PC-3 (cell line): ENCODE data around the gene CIAPIN1. TPM values are rescaled to one million over a fixed set of nuclear protein-coding genes. Genes with fewer than 3 reads are reported as not detected.

Experiments
- ATAC-seq: fragments of 200-7000 bp; cut with Tn5 transposase; 2 replicates; pipeline ENCODE4 v1.9.1; 2020; ENCODE audit warnings: mild to moderate bottlenecking, moderate library complexity
- BruUV-seq: library from RNA; stranded (reverse); fragments of 400-500 nt; replicated peaks from 2 replicates; lab custom pipeline; 2021; lab: Mats Ljungman, UMichigan
- CTCF ChIA-PET: fragments of 300-600 bp; sonication (Branson Sonifier 250); formaldehyde crosslinking; loops from one replicate; lab custom pipeline; 2022; ENCODE audit warnings: antibody characterized with exemption; lab: Charles Lee
- POLR2A ChIA-PET: fragments of 300-600 bp; sonication (Branson Sonifier 250); formaldehyde crosslinking; loops from one replicate; lab custom pipeline; 2022; ENCODE audit warnings: antibody characterized with exemption; ENCODE audit not compliant: unreplicated experiment; lab: Charles Lee
- DNase-seq: peaks from one replicate; pipeline ENCODE4 v3.0.0-alpha.2; 2015
- H2AFZ ChIP-seq: fragments of 300-600 bp; sonication (generic); 2 replicates; pipeline ENCODE4 v1.6.0; 2016; ENCODE audit warnings: antibody characterized with exemption, low read length
- H3F3A ChIP-seq: fragments of 300-600 bp; sonication (generic); one replicate; pipeline ENCODE4 v1.6.0; 2017; ENCODE audit warnings: antibody characterized with exemption, low read length, control low read depth, mild to moderate bottlenecking; ENCODE audit not compliant: unreplicated experiment
- H3K27ac ChIP-seq: fragments of 300-600 bp; sonication (generic); 2 replicates; pipeline ENCODE4 v1.5.1; 2016; ENCODE audit warnings: mild to moderate bottlenecking, low read length
- H3K27me3 ChIP-seq: fragments of 300-600 bp; sonication (generic); 2 replicates; pipeline ENCODE4 v1.6.1; 2016; ENCODE audit warnings: low read length, mixed read lengths
- H3K36me3 ChIP-seq: fragments of 300-600 bp; sonication (generic); 2 replicates; pipeline ENCODE4 v1.6.1; 2016; ENCODE audit warnings: low read depth, mixed run types, low read length, mixed read lengths
- H3K4me1 ChIP-seq: fragments of 300-600 bp; sonication (generic); 2 replicates; pipeline ENCODE4 v1.5.1; 2016; ENCODE audit warnings: low read length; ENCODE audit not compliant: insufficient read depth
- H3K4me2 ChIP-seq: fragments of 300-600 bp; sonication (generic); 2 replicates; pipeline ENCODE4 v1.6.0; 2016; ENCODE audit warnings: low read length
- H3K4me3 ChIP-seq: fragments of 300-600 bp; sonication (generic); 2 replicates; pipeline ENCODE4 v1.5.1; 2016; ENCODE audit warnings: mild to moderate bottlenecking, low read length, mixed read lengths
- H3K79me2 ChIP-seq: fragments of 300-600 bp; sonication (generic); 2 replicates; pipeline ENCODE4 v1.6.1; 2017; ENCODE audit warnings: low read length, mixed read lengths
- H3K9ac ChIP-seq: fragments of 300-600 bp; sonication (generic); 2 replicates; pipeline ENCODE4 v1.6.0; 2016; ENCODE audit warnings: mild to moderate bottlenecking, low read length
- H3K9me2 ChIP-seq: fragments of 300-600 bp; sonication (generic); replicated peaks from 2 replicates; pipeline ENCODE4 v1.6.1; 2016; ENCODE audit warnings: mixed run types, low read length, mixed read lengths
- H3K9me3 ChIP-seq: fragments of 300-600 bp; sonication (generic); 2 replicates; pipeline ENCODE4 v1.6.1; 2016; ENCODE audit warnings: low read length, mixed read lengths
- H4K20me1 ChIP-seq: fragments of 300-600 bp; sonication (generic); 2 replicates; pipeline ENCODE4 v1.6.1; 2016; ENCODE audit warnings: low read length, mixed read lengths
- CTCF ChIP-seq: fragments of 300-600 bp; sonication (generic); conservative IDR thresholded peaks from 2 replicates; pipeline ENCODE4 v1.5.1; 2017; ENCODE audit warnings: antibody characterized with exemption, low read depth, mild to moderate bottlenecking, low read length
- EZH2 ChIP-seq: fragments of 300-600 bp; sonication (generic); IDR thresholded peaks from one replicate; pipeline ENCODE4 v1.6.1; 2017; ENCODE audit warnings: antibody characterized with exemption, mild to moderate bottlenecking, low read length; ENCODE audit not compliant: unreplicated experiment
- EZH2phosphoT487 ChIP-seq: fragments of 300-600 bp; sonication (generic); IDR thresholded peaks from 2 replicates; pipeline ENCODE4 v1.6.1; 2018; ENCODE audit warnings: mild to moderate bottlenecking, antibody characterized with exemption, low read length, borderline replicate concordance
- intact Hi-C: fragments of 100-400 bp; cut with micrococcal nuclease; formaldehyde crosslinking; loops from 2 replicates; pipeline ENCODE4 v1.9.0; 2023
- total RNA-seq: library from RNA; depleted of rRNA; stranded (reverse); fragments of >200 nt; gene quantifications from 2 replicates; pipeline ENCODE4 v1.2.3, GENCODE V29; 2014

The CIAPIN1 gene
- total RNA-seq, 1 experiment from 2014 or later: 48.6 TPM

GRCh38 chr16:57395026-57395425 lies 52.2 kb downstream of the CIAPIN1 start:
- Histone ChIP-seq H3K4me1 (no peaks in the 10 kb centered on the region), H3K9ac (no peak overlapping the region), H3K4me2 (no peak overlapping the region), H3K9me3 (no peaks in the 10 kb centered on the region), H2AFZ (no peak overlapping the region), H3K9me2 (no peaks in the 10 kb centered on the region), H3K4me3 (no peak overlapping the region), H3K27me3 (no peaks in the 10 kb centered on the region), H3F3A (no peaks in the 10 kb centered on the region), H3K27ac (no peak overlapping the region), H4K20me1 (no peaks in the 10 kb centered on the region), H3K36me3 (no peaks in the 10 kb centered on the region), H3K79me2 (no peaks in the 10 kb centered on the region)
- ChIA-PET POLR2A (no interaction called here), CTCF (no interaction called here)
- TF ChIP-seq EZH2 (no peak), CTCF (no peak), EZH2phosphoT487 (no peak)
- intact Hi-C loops: no loop called here
- BruUV-seq: no TSS peak
- ATAC-seq (no peak), DNase-seq (no peak)

GRCh38 chr16:57394444-57394843 lies 52.7 kb downstream of the CIAPIN1 start:
- no peak overlapping the region for H2AFZ ChIP-seq
- no peak overlapping the region for H3K4me2 ChIP-seq
- ATAC-seq (no peak), DNase-seq (peak; percentile 42)
- H3F3A ChIP-seq: no peaks in the 10 kb centered on the region
- no peaks in the 10 kb centered on the region for H4K20me1 ChIP-seq
- H3K4me1 ChIP-seq: no peaks in the 10 kb centered on the region
- TF ChIP-seq EZH2phosphoT487 (no peak), CTCF (no peak), EZH2 (no peak)
- no peak overlapping the region for H3K9ac ChIP-seq
- POLR2A ChIA-PET: no interaction called here
- H3K79me2 ChIP-seq: no peaks in the 10 kb centered on the region
- no peaks in the 10 kb centered on the region for H3K36me3 ChIP-seq
- H3K27ac ChIP-seq: no peak overlapping the region
- intact Hi-C loops: no loop called here
- no peaks in the 10 kb centered on the region for H3K27me3 ChIP-seq
- no peak overlapping the region for H3K4me3 ChIP-seq
- H3K9me3 ChIP-seq: no peaks in the 10 kb centered on the region
- no TSS peak for BruUV-seq
- no peaks in the 10 kb centered on the region for H3K9me2 ChIP-seq
- CTCF ChIA-PET: no interaction called here

GRCh38 chr16:57392694-57393093 lies 54.5 kb downstream of the CIAPIN1 start:
- H3K4me1 ChIP-seq: no peaks in the 10 kb centered on the region
- intact Hi-C loops: no loop called here
- H3K9ac ChIP-seq: no peak overlapping the region
- H3K36me3 ChIP-seq: no peaks in the 10 kb centered on the region
- H3K27me3 ChIP-seq: no peaks in the 10 kb centered on the region
- H4K20me1 ChIP-seq: no peaks in the 10 kb centered on the region
- no peaks in the 10 kb centered on the region for H3K9me2 ChIP-seq
- no peak overlapping the region for H2AFZ ChIP-seq
- no peak for TF ChIP-seq CTCF
- no peak for TF ChIP-seq EZH2phosphoT487
- TF ChIP-seq EZH2: no peak
- ChIA-PET POLR2A (no interaction called here), CTCF (no interaction called here)
- no peak overlapping the region for H3K27ac ChIP-seq
- H3K9me3 ChIP-seq: no peaks in the 10 kb centered on the region
- BruUV-seq: no TSS peak
- peak; percentile 37; the same call in 1 of the 2 replicates for ATAC-seq
- H3K79me2 ChIP-seq: no peaks in the 10 kb centered on the region
- DNase-seq: peak; percentile 26
- H3K4me2 ChIP-seq: no peak overlapping the region
- no peaks in the 10 kb centered on the region for H3F3A ChIP-seq
- no peak overlapping the region for H3K4me3 ChIP-seq
